Skeletal muscle satellite cell (primary cell): ENCODE results near the gene ACAP1. TPM values are rescaled to one million over a fixed set of nuclear protein-coding genes. Genes with fewer than 3 reads are reported as not detected.

Experiments
- H3K27me3 ChIP-seq: 2 replicates; pipeline ENCODE4 v1.7.0; 2013; ENCODE audit warnings: low read length; ENCODE audit not compliant: control insufficient read depth, insufficient read depth
- H3K36me3 ChIP-seq: 2 replicates; pipeline ENCODE4 v1.7.0; 2013; ENCODE audit warnings: mild to moderate bottlenecking, control low read depth, low read length; ENCODE audit not compliant: insufficient read depth
- H3K4me1 ChIP-seq: 2 replicates; pipeline ENCODE4 v1.7.0; 2013; ENCODE audit warnings: low read length; ENCODE audit not compliant: control insufficient read depth, insufficient read depth
- H3K4me2 ChIP-seq: 2 replicates; pipeline ENCODE4 v1.7.0; 2013; ENCODE audit warnings: mild to moderate bottlenecking, low read length
- H3K4me3 ChIP-seq: 2 replicates; pipeline ENCODE4 v1.7.0; 2013; ENCODE audit warnings: low read length
- H3K9ac ChIP-seq: 2 replicates; pipeline ENCODE4 v1.7.0; 2013; ENCODE audit warnings: mild to moderate bottlenecking, low read depth, low read length, moderate library complexity
- H3K9me3 ChIP-seq: replicated peaks from 2 replicates; pipeline ENCODE4 v1.7.0; 2013; ENCODE audit warnings: mild to moderate bottlenecking, control low read depth, low read length
- total RNA-seq: library from RNA; depleted of rRNA; stranded (reverse); fragments of >200 nt; gene quantifications from 2 replicates; pipeline ENCODE4 v1.2.3, GENCODE V29; 2012; rRNA removed

Gene ACAP1, protein sequence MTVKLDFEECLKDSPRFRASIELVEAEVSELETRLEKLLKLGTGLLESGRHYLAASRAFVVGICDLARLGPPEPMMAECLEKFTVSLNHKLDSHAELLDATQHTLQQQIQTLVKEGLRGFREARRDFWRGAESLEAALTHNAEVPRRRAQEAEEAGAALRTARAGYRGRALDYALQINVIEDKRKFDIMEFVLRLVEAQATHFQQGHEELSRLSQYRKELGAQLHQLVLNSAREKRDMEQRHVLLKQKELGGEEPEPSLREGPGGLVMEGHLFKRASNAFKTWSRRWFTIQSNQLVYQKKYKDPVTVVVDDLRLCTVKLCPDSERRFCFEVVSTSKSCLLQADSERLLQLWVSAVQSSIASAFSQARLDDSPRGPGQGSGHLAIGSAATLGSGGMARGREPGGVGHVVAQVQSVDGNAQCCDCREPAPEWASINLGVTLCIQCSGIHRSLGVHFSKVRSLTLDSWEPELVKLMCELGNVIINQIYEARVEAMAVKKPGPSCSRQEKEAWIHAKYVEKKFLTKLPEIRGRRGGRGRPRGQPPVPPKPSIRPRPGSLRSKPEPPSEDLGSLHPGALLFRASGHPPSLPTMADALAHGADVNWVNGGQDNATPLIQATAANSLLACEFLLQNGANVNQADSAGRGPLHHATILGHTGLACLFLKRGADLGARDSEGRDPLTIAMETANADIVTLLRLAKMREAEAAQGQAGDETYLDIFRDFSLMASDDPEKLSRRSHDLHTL
- total RNA-seq = 0.87 and 2.3 TPM in 2 replicates

- peaks cover 19% of the 10 kb centered on the region for H3K27me3 ChIP-seq
- H3K9ac ChIP-seq = no peak within 1 kb of the TSS
- no peak within 1 kb of the TSS for H3K4me3 ChIP-seq
- H3K9me3 ChIP-seq = no peaks in the 10 kb centered on the region
- H3K4me2 ChIP-seq = no peak within 1 kb of the TSS
- H3K4me1 ChIP-seq = no peaks in the 10 kb centered on the region
- no peaks in the 10 kb centered on the region for H3K36me3 ChIP-seq
These were observed at the start of gene ACAP1 for GRCh38 chr17:7336240-7337175. TSS of gene ACAP1 (plus strand) at chr17:7336529. CDS start at chr17:7336735, 206 bp downstream.

GRCh38 chr17:7289256-7290032, 46.9 kb upstream of the ACAP1 start:
- Histone ChIP-seq H3K4me3 (no peak overlapping the region), H3K36me3 (no peaks in the 10 kb centered on the region), H3K9me3 (no peaks in the 10 kb centered on the region), H3K4me2 (no peak overlapping the region), H3K4me1 (no peaks in the 10 kb centered on the region), H3K9ac (no peak overlapping the region), H3K27me3 (peaks cover 75% of the 10 kb centered on the region)

DNA sequence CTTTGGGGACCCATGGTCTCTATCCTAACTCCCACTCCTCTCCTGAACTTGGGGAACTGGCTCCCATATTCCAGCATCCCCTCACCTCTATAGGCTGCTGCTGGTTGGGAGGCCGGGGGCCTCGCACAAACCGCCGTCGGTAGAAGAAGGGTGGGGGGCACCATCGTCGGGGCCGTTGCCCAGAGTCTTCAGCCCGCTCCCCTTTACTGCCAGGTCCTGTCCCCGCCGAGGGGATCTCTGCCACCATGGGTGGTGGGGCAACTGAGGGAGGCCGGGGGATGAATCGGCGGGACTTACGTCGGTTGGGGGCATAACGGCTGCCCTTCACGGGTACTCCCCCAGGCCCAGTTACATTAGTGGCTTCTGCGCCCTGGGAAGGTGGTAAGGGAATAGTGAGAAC, 46.2 kb upstream of the ACAP1 start:
- no peaks in the 10 kb centered on the region for H3K36me3 ChIP-seq
- peaks cover 3% of the 10 kb centered on the region for H3K4me1 ChIP-seq
- no peak overlapping the region for H3K4me3 ChIP-seq
- H3K27me3 ChIP-seq = peaks cover 73% of the 10 kb centered on the region
- H3K9ac ChIP-seq = no peak overlapping the region
- no peak overlapping the region for H3K4me2 ChIP-seq
- no peaks in the 10 kb centered on the region for H3K9me3 ChIP-seq

DNA sequence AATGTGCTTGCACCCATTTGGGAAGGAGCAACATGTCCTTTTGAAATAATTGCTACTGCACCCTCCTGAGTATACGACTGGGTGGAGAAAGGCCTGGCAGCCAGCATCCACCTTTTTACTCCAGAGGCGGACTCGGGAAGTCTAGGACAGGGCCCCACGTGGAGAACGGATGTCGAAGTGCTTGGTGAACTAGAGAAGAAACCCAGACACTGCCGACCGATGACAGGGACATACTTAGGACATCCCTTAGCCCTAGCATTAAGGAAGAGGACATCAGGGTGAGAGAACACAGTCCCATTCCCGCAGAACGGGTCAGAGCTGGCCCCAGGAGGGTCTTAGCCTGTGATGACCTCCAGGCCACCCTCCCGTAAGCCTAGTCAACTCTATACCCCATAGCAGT, 45.6 kb upstream of the ACAP1 start:
- no peak overlapping the region for H3K9ac ChIP-seq
- H3K4me1 ChIP-seq = peaks cover 3% of the 10 kb centered on the region
- H3K9me3 ChIP-seq = no peaks in the 10 kb centered on the region
- no peaks in the 10 kb centered on the region for H3K36me3 ChIP-seq
- peaks cover 67% of the 10 kb centered on the region for H3K27me3 ChIP-seq
- no peak overlapping the region for H3K4me2 ChIP-seq
- H3K4me3 ChIP-seq = no peak overlapping the region

DNA sequence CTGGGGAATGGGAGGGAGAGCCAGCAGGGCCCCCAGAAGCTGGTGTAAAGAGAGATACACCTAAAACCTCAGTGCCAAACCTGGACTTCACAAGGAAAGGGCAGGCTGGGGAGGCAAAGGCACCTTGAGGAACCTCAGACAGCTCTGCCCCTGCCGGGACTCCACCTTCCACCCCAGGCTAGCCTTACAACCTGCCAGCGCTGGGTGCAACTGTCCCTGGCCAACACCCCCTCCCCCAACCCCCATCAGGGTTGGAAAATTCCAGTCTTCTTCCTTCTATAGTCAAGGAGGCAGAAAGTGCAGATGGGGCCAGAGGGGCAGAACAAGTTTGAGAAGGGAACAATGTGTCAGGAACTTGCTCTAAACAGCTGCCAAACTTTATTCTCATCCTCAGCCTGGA, 44.1 kb upstream of the ACAP1 start:
- H3K4me3 ChIP-seq = no peak overlapping the region
- H3K27me3 ChIP-seq = peaks cover 59% of the 10 kb centered on the region
- peaks cover 10% of the 10 kb centered on the region for H3K4me1 ChIP-seq
- H3K9ac ChIP-seq = no peak overlapping the region
- H3K9me3 ChIP-seq = no peaks in the 10 kb centered on the region
- no peak overlapping the region for H3K4me2 ChIP-seq
- no peaks in the 10 kb centered on the region for H3K36me3 ChIP-seq

DNA sequence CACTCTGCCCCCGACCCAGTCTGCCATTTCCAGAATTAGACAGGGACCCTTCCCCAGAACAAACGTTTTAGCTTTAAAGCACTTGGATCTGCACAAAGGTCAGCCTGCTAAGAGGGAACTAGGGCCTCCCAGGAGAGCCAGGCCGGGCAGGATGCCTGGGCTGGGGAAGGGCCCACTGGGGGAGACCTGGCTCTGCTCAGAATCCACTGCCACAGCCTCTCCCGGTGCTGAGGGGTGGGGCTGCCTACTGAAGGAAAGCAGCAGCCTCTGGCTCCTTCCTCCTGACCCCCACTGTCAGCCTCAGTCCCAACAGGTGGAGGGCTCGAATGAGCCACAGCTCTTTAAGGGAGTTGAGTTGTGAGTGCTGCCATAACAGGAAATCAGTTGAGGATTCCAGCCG, 43.6 kb upstream of the ACAP1 start:
- Histone ChIP-seq H3K9me3 (no peaks in the 10 kb centered on the region), H3K36me3 (no peaks in the 10 kb centered on the region), H3K27me3 (peaks cover 53% of the 10 kb centered on the region), H3K4me1 (peaks cover 10% of the 10 kb centered on the region), H3K4me3 (no peak overlapping the region), H3K4me2 (no peak overlapping the region), H3K9ac (no peak overlapping the region)

DNA sequence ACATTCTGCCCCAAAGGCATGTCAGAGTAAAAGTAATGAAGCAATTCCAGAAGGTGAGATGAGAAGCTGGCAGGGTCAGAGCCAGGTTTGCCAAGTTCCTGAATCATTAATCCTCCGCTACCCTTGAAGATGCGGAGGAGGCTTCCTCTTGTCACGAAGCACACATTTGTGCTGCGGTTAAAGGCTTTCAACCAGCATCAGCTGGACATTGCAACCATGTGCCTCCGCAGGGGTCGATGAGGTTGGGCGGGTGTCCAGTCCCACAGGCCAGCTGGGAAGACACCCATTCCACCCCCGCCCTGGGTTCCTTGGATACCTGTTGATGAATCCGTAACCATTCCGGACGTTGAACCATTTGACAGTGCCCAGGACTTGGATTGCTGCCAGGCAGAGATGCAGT, 43.2 kb upstream of the ACAP1 start:
- H3K27me3 ChIP-seq = peaks cover 49% of the 10 kb centered on the region
- H3K36me3 ChIP-seq = no peaks in the 10 kb centered on the region
- no peak overlapping the region for H3K4me3 ChIP-seq
- no peak overlapping the region for H3K9ac ChIP-seq
- no peaks in the 10 kb centered on the region for H3K9me3 ChIP-seq
- no peak overlapping the region for H3K4me2 ChIP-seq
- H3K4me1 ChIP-seq = peaks cover 10% of the 10 kb centered on the region

- H3K4me2 ChIP-seq = peak overlapping the region; percentile 41
- no peaks in the 10 kb centered on the region for H3K36me3 ChIP-seq
- no peaks in the 10 kb centered on the region for H3K9me3 ChIP-seq
- H3K4me3 ChIP-seq = peak overlapping the region; percentile 45
- peaks cover 10% of the 10 kb centered on the region for H3K4me1 ChIP-seq
- H3K27me3 ChIP-seq = peaks cover 40% of the 10 kb centered on the region
- H3K9ac ChIP-seq = no peak overlapping the region
These were observed 42.3 kb upstream of the ACAP1 start for GRCh38 chr17:7293816-7294613.

DNA sequence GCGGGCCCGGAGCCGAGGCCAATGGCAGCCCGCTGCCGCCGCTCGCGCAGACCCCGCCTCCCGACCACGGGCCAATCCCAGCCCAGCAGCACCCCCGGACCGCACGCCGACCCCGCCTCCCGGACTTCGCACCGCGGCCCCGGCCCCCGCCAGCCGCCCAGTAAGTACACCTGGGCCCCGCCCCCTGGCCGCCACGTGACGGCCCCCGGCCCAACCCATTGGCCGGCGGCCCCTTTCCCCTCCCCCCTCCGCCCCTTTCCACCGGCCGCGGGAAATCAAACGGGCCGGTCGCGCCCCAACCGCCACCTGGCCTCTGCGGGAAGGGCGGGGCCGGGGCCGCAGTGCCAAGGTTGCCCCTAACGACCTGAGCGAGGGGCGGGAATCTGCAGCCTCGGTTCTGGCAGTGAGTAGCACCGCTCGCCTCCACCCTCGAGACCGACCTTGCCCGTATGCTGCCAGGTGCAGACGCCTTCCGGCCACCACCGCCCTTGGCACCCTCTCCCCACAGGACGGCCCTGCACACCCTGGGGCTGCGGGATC, 41.6 kb upstream of the ACAP1 start, which contains the start of gene YBX2:
YBX2 (minus strand) TSS at position 26 of the 540 bp plus-strand sequence. CDS start 139 bp downstream, outside the sequence.
- Histone ChIP-seq H3K9ac (no peak within 1 kb of the TSS), H3K4me3 (peak within 1 kb of the TSS; percentile 61), H3K27me3 (peaks cover 36% of the 10 kb centered on the region), H3K9me3 (no peaks in the 10 kb centered on the region), H3K36me3 (no peaks in the 10 kb centered on the region), H3K4me1 (peaks cover 10% of the 10 kb centered on the region), H3K4me2 (peak within 1 kb of the TSS; percentile 71)
